Effector memory CD8-positive, alpha-beta T cell (primary cell): ENCODE measurements around the gene GAL3ST2.
A peak's percentile ranks its signal among the peaks of the same experiment; 100 is the strongest.
"Not testable (repeated sequence)": the region's sequence is repeated elsewhere in the genome, so short reads cannot be mapped to it uniquely, and the experiment has no call there.

Experiments used
- ATAC-seq: fragments of 150-1000 bp; cut with Tn5 transposase; replicated peaks from 2 replicates; pipeline ENCODE4 v1.10.0; 2021; ENCODE audit warnings: mild to moderate bottlenecking, moderate library complexity
- DNase-seq, 3 experiments: peaks; one replicate each; pipeline ENCODE4 v3.0.0; 2021
- H3K27ac Mint-ChIP-seq, 2 donors: one replicate each; pipeline ENCODE4 v1.8.0; 2022; ENCODE audit warnings: mild to moderate bottlenecking in 2 of 2, mixed read lengths in 2 of 2, moderate library complexity in 2 of 2
- H3K27me3 Mint-ChIP-seq, 2 donors: one replicate each; pipeline ENCODE4 v1.8.0; 2022; ENCODE audit warnings: mixed read lengths in 2 of 2
- H3K36me3 Mint-ChIP-seq: one replicate; pipeline ENCODE4 v1.8.0; 2022; ENCODE audit warnings: mild to moderate bottlenecking, moderate library complexity, mixed read lengths; ENCODE audit not compliant: insufficient read depth
- H3K4me1 Mint-ChIP-seq, 2 donors: one replicate each; pipeline ENCODE4 v1.8.0; 2022; ENCODE audit warnings: low read depth in 2 of 2, mixed read lengths in 2 of 2
- H3K4me3 Mint-ChIP-seq, 2 donors: one replicate each; pipeline ENCODE4 v1.8.0; 2022; ENCODE audit warnings: mild to moderate bottlenecking in 2 of 2, mixed read lengths in 2 of 2, moderate library complexity in 2 of 2
- H3K9me3 Mint-ChIP-seq, 2 donors: one replicate each; pipeline ENCODE4 v1.8.0; 2022; ENCODE audit warnings: mixed read lengths in 2 of 2

GAL3ST2 gene

DNA sequence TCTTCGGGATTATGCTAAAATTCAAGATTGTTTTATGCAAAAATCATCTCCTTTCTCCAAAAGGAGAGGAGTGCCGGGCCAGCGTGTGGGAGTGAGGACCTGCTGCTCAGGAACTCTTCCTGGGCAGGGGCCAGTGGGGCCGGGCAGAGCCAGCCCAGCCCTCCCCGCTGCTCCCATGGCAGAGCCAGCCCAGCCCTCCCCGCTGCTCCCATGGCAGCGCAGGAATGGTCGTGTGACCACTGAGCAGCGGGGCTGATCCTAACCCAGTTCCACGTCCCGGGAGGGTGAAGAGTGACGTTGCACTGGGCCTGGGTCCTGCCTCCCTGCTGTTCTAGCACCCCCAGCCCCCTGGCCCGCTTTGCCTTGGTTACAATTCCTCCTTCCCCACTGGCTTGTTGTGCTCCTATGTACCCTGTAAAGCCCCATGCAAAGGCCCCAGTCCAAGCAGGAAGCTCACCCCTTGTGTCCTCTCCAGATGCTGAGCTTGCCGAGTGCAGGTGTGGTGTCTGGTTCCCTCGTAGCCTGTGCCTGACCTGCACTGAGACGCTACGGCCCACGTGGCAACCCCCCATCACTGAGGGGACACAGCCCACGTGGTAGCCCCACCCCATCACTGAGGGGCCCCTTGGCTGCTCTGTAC is 20.9 kb downstream of the GAL3ST2 start:
- ATAC-seq, result no peak
- no peaks in the 10 kb centered on the region for H3K27me3 Mint-ChIP-seq
- H3K27ac Mint-ChIP-seq, result no peak overlapping the region
- peaks cover 4 to 7% of the 10 kb centered on the region in 2 donors for H3K4me1 Mint-ChIP-seq
- peaks cover 4% of the 10 kb centered on the region for H3K36me3 Mint-ChIP-seq
- H3K4me3 Mint-ChIP-seq, result no peak overlapping the region
- DNase-seq, result no peak
- H3K9me3 Mint-ChIP-seq, result no peaks in the 10 kb centered on the region

DNA sequence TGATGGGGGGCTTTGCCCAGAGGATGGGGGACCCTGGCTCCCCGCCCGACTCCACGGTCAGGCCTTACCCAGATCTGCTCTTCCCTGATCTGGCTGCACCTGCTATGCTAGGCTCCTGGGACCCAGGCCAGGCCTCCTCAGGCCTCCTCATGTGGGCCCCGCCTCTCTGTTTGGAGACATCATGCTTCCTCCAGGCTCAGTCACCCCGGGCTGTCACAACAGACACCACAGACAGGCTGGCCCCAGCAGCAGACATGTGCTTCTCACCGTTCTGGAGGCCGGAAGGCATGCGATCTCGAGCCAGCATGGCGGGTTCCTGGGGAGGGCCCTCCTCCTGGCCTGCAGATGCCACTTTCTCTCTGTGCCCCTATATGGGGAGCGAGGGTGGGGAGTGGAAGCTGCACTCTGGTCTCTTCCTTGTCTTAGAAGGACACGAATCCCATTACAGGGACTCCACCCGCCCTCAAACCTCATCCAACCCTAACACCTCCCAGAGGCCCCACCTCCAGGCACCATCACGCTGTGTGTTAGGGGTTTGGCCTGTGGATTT is 21.5 kb downstream of the GAL3ST2 start:
- DNase-seq (no peak), ATAC-seq (no peak)
- Mint-ChIP-seq H3K9me3 (no peaks in the 10 kb centered on the region), H3K4me3 (no peak overlapping the region), H3K27ac (no peak overlapping the region), H3K4me1 (peaks cover 5 to 7% of the 10 kb centered on the region in 2 donors), H3K36me3 (peaks cover 4% of the 10 kb centered on the region), H3K27me3 (no peaks in the 10 kb centered on the region)

DNA sequence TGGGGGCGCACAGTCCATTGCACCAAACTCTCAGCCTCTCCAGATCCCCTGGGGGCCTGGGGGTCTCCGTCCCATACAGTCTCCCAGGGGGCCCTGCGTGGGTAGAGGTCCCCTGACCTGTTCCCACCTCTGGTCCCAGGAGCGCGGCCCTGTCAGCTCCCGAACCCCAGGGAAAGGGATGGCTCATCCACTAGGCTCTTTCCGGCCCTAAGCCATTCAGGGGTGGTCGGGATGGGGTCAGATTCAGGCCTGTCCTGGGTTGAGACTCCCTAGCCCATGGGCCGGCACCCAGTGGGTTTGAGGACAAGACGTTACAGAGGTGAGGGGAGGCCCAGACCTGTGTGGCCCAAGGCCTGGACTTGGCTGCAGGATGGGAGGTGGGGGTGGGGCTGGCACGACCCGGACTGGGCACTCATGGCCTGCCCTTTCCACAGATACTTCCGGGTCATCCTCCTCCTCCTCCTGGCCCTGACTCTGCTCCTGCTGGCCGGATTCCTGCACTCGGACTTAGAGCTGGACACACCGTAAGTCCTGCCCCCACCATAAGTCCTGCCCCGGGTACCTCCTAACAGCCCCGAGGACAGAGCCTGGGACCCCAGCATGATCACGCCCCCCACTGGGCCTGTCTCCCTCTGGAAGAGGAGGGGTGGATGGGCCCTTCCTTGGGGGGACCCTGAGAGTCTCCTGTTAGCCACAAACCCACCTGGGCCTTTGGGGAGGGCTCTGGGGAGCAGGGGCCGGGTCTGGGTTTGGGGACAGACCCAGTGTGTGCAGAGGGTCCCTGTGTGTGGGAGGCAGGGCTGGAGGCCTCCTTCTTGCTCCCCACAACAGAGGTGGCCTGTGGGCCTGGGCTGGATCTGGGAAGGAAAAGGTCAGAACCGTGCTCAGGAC is 22.3 kb downstream of the GAL3ST2 start:
- Mint-ChIP-seq H3K4me1 (peaks cover 4 to 8% of the 10 kb centered on the region in 2 donors), H3K27ac (no peak overlapping the region), H3K4me3 (no peak overlapping the region), H3K27me3 (no peaks in the 10 kb centered on the region), H3K36me3 (peaks cover 4% of the 10 kb centered on the region), H3K9me3 (no peaks in the 10 kb centered on the region)
- ATAC-seq, result no peak
- no peak for DNase-seq

- Mint-ChIP-seq H3K4me1 (peaks cover 8 to 11% of the 10 kb centered on the region in 2 donors), H3K27ac (no peak overlapping the region), H3K9me3 (no peaks in the 10 kb centered on the region), H3K27me3 (no peaks in the 10 kb centered on the region), H3K4me3 (no peak overlapping the region), H3K36me3 (peaks cover 4% of the 10 kb centered on the region)
- ATAC-seq, result no peak
- DNase-seq, result no peak
Measured at GRCh38 chr2:241799522-241800197, 23.0 kb downstream of the GAL3ST2 start.

DNA sequence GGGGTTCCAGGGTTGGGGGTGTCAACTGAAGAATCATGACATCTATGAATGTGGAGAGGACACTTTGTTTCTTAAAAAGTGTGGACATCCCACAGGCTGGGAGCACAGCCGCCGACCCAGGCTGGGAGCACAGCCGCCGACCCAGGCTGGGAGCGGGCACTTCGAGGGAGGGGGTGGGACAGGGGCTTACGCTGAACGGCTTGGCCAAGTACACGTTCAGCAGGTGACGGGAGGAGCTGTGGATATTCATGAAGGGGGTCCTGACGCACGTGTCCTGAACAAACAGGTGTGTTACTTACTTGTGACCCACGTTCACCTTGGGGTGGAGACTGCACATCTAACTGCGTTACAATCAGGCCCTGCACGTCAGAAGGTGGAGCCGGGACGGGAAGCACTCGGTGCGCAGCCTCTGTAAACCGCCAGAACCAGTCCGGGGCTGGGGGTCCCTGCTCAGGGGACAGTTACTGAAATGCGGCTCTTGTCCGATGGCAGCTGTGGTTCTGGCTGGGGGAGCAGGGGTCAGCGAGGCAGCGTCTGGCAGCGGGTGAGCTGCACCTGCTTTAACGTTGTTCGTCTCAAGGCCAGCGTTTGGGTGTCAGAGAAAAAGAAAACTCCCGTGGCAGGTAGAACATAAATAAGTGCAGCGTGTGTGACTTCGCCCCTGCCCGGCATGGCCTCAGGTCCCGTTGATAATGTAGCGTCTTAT is 23.7 kb downstream of the GAL3ST2 start:
- H3K36me3 Mint-ChIP-seq, DNase-seq, H3K27me3 Mint-ChIP-seq, H3K4me3 Mint-ChIP-seq, H3K9me3 Mint-ChIP-seq, ATAC-seq, H3K27ac Mint-ChIP-seq: not testable (repeated sequence)
- H3K4me1 Mint-ChIP-seq, result peaks cover 10 to 14% of the 10 kb centered on the region in 2 donors

- Mint-ChIP-seq H3K4me1 (peaks cover 10 to 14% of the 10 kb centered on the region in 2 donors), H3K27me3 (no peaks in the 10 kb centered on the region), H3K4me3 (peak overlapping the region in 1 of 2 donors; percentile 40), H3K36me3 (peaks cover 8% of the 10 kb centered on the region), H3K9me3 (no peaks in the 10 kb centered on the region), H3K27ac (no peak overlapping the region)
- DNase-seq (no peak), ATAC-seq (no peak)
Measured at GRCh38 chr2:241801611-241802420, 25.2 kb downstream of the GAL3ST2 start.

DNA sequence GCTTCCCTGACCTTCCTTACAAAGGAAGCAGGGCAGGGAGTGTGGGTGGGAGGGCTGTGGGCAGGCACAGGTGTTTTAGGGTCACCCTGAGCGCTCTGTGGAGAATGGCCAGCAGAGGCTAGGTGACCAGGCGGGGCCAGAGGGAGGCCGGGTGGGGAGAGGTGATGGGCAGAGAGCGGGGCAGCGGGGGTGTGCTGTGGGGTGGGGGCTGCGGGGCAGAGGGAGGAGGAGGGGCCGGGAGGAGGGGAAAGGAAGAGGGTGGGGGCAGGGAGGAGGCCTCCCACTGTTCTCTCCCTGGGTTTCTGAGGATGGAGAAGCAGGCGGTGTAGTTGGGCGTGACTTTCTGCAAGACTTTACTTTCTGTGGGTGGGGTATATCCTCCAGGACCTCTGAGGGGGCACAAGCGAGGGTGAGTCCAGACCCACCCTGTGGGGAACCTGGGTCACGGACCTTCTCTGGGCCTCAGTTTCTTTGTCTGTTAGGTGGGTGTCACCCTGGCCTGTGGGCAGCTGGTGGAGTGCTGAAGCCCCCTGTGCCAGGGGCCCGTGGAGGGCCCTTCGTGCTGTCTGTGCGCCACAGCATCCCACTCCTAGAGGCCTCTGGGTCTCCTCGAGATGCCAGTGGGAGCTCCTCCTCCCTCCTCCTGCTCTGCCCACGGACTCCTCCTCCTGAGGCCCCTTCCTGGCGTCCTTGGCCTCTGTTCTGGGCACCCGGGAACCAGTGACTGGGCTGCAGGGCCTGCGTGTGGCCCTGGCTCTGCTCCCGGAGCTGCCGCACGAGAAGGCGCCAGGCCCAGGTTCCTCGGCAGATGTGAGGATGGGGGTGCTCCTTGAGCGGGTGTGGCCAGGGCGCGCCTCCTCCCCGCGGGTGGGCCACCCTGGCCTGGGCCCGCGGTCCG is 26.0 kb downstream of the GAL3ST2 start:
- ATAC-seq (no peak), DNase-seq (no peak)
- Mint-ChIP-seq H3K9me3 (no peaks in the 10 kb centered on the region), H3K27ac (peak overlapping the region in 1 of 2 donors; percentile 79), H3K4me3 (peak overlapping the region; percentile 83 to 84), H3K4me1 (peaks cover 10 to 14% of the 10 kb centered on the region in 2 donors), H3K27me3 (no peaks in the 10 kb centered on the region), H3K36me3 (peaks cover 8% of the 10 kb centered on the region)

DNA sequence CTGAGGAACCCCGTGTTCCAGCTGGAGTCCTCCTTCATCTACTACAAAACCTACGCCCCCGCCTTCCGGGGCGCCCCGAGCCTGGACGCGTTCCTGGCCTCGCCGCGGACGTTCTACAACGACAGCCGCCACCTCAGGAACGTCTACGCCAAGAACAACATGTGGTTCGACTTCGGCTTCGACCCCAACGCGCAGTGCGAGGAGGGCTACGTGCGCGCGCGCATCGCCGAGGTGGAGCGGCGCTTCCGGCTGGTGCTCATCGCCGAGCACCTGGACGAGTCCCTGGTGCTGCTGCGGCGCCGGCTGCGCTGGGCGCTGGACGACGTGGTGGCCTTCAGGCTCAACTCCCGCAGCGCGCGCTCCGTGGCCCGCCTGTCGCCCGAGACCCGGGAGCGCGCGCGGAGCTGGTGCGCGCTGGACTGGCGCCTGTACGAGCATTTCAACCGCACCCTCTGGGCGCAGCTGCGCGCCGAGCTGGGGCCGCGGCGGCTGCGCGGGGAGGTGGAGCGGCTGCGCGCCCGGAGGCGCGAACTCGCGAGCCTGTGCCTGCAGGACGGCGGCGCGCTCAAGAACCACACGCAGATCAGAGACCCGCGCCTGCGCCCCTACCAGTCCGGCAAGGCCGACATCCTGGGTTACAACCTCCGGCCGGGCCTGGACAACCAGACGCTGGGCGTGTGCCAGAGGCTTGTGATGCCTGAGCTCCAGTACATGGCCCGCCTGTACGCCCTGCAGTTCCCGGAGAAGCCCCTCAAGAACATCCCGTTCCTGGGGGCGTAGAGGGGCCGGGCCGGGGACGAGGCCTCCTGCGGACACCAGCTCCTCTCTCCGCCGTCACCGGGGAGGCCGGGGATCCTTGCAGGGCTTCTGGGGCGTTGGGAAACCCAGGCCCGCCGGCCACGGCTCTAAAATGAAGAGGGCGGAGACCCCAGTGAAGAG is 27.0 kb downstream of the GAL3ST2 start:
- DNase-seq (peak; percentile 37 to 52 (median 50)), ATAC-seq (peak; percentile 79)
- peak overlapping the region; percentile 83 to 84 for H3K4me3 Mint-ChIP-seq
- no peaks in the 10 kb centered on the region for H3K9me3 Mint-ChIP-seq
- H3K4me1 Mint-ChIP-seq, result peaks cover 9 to 10% of the 10 kb centered on the region in 2 donors
- peak overlapping the region in 1 of 2 donors; percentile 79 for H3K27ac Mint-ChIP-seq
- H3K27me3 Mint-ChIP-seq, result no peaks in the 10 kb centered on the region
- H3K36me3 Mint-ChIP-seq, result peaks cover 8% of the 10 kb centered on the region

DNA sequence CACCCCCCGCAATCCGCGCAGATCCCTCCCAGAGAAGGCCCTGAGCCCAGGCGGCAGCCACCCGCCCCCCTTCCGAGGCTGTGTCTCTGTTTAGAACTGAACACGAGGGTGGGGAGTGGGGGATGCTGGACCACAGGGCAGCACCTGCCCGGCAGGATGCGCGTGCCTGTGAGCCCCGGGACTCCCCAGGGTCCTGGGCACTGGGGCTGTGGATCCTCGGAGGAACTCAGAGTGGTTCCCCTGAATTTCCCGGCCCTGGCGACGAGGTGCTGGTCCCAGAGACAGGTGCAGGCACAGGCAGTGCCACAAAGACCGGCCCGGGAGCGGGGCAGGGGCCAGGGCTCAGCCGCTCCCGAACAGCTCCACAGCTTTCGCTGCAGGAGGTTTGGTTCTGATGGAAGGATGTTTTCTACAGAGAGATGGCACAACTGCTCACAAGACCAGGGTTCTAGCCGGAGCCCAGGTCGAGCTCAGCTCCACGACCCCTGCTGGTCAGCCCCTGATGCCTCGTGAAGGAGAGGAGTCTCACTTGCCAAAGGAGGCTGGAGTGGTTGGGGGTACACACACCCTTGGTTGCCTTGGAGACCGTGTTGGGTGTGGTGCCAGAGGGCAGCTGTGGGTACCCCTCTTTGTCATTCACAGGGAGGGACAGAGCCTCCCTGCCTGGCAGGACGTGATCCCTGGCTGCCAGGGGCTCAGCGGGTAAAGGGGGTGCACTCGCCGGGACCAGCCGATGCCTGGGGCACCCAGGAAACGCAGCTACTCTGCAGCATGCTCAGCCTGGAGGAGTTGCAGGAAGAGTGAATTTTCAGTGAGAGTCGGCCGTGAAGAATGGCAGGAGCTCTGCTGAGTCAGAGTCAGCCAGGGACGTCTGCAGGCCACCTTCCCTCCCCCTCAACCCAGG is 28.0 kb downstream of the GAL3ST2 start:
- H3K4me1 Mint-ChIP-seq, result peaks cover 10 to 12% of the 10 kb centered on the region in 2 donors
- ATAC-seq (peak; percentile 38), DNase-seq (no peak)
- H3K27me3 Mint-ChIP-seq, result no peaks in the 10 kb centered on the region
- H3K36me3 Mint-ChIP-seq, result peaks cover 13% of the 10 kb centered on the region
- no peaks in the 10 kb centered on the region for H3K9me3 Mint-ChIP-seq
- H3K4me3 Mint-ChIP-seq, result peak overlapping the region; percentile 72 to 84
- H3K27ac Mint-ChIP-seq, result peak overlapping the region; percentile 28 to 79

DNA sequence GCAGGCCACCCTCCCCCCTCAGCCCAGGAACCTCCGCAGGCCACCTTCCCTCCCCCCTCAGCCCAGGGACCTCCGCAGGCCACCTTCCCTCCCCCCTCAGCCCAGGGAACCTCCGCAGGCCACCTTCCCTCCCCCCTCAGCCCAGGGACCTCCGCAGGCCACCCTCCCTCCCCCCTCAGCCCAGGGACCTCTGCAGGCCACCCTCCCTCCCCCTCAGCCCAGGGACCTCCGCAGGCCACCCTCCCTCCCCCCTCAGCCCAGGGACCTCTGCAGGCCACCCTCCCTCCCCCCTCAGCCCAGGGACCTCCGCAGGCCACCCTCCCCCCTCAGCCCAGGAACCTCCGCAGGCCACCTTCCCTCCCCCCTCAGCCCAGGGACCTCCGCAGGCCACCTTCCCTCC is 29.6 kb downstream of the GAL3ST2 start:
- not testable (repeated sequence) for H3K27ac Mint-ChIP-seq, ATAC-seq, DNase-seq, H3K4me3 Mint-ChIP-seq, H3K9me3 Mint-ChIP-seq, H3K27me3 Mint-ChIP-seq
- peaks cover 10 to 12% of the 10 kb centered on the region in 2 donors for H3K4me1 Mint-ChIP-seq
- peaks cover 13% of the 10 kb centered on the region for H3K36me3 Mint-ChIP-seq
